Upper lobe of left lung (tissue), 4 donors: Measurements from ENCODE around the gene SRSF10.

Experiments used
- POLR2A ChIP-seq, 4 donors: fragments of 450-650 bp; IDR thresholded peaks; one replicate each; pipeline ENCODE4 v1.5.1; 2016 to 2017; ENCODE audit warnings: antibody characterized with exemption in 4 of 4, mild to moderate bottlenecking in 2 of 4
- TF ChIP-seq, protein P1 (sequence below), 6 experiments: fragments of 450-650 bp in 4 of 6; fragments of 200-600 bp in 2 of 6; sonication (generic) in 2 of 6; IDR thresholded peaks; one replicate each; pipeline ENCODE4 v1.5.1; 2016 to 2019; ENCODE audit warnings: antibody characterized with exemption in 6 of 6

GRCh38 chr1:23978805-23979204 is 1.3 kb downstream of the SRSF10 start:
- TF ChIP-seq, protein P1, sequence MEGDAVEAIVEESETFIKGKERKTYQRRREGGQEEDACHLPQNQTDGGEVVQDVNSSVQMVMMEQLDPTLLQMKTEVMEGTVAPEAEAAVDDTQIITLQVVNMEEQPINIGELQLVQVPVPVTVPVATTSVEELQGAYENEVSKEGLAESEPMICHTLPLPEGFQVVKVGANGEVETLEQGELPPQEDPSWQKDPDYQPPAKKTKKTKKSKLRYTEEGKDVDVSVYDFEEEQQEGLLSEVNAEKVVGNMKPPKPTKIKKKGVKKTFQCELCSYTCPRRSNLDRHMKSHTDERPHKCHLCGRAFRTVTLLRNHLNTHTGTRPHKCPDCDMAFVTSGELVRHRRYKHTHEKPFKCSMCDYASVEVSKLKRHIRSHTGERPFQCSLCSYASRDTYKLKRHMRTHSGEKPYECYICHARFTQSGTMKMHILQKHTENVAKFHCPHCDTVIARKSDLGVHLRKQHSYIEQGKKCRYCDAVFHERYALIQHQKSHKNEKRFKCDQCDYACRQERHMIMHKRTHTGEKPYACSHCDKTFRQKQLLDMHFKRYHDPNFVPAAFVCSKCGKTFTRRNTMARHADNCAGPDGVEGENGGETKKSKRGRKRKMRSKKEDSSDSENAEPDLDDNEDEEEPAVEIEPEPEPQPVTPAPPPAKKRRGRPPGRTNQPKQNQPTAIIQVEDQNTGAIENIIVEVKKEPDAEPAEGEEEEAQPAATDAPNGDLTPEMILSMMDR (IDR thresholded peaks at IDR 0.05), result no peak
- no peak for TF ChIP-seq POLR2A (IDR thresholded peaks at IDR 0.05)
